ENCODE data around the gene NEK4. TPM values are rescaled to one million over a fixed set of nuclear protein-coding genes. Genes with fewer than 3 reads are reported as not detected.

NEK4 gene
- 13.4 to 14.8 TPM (median 14.5 TPM) in 5 replicates for total RNA-seq (2022; extraction: Qiagen RNA extraction; ENCODE audit: low read depth)

DNA sequence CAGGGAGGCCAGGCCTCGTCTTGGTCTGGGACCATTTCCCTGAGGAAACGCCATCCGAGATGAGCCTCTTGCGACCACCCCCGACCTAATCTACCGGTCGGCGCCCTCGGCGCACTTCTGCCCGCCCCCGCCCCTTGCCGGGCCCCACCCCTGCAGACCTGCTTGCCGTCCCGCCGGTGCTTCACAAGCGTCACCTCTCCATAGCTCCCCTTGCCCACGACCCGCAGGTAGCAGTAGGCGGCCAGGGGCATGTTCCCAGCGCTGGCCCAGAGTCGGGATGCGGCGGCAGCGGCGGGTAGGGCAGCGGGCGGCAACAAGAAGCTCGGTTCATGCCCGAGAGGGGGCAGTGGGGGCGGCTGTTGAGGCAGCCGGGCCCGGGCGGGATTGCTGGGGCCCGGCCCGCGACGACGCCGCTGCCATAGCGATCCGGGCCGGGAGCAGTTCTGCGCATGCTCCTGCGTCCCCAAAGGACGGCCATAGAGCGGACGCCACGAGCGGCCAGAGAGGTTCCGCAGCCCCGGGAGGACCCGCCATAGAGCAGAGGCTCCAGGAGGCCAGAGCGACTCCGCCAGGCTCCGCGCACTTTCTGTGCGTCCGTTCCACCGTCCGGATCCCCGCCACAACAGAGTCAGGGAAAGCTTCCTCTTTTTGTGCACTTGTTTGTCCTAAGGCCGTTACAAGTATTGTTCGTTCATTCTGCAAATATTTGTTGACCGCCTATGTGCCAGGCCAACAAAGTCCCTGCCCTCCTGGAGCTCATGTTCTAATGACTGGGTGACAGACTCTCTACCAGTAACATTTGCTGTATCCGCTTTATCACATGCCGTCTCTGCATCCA is at the start of gene NEK4:
NEK4 (minus strand) TSS at position 445 of the 838 bp plus-strand sequence; CDS start at position 251, 194 bp downstream.

DNA sequence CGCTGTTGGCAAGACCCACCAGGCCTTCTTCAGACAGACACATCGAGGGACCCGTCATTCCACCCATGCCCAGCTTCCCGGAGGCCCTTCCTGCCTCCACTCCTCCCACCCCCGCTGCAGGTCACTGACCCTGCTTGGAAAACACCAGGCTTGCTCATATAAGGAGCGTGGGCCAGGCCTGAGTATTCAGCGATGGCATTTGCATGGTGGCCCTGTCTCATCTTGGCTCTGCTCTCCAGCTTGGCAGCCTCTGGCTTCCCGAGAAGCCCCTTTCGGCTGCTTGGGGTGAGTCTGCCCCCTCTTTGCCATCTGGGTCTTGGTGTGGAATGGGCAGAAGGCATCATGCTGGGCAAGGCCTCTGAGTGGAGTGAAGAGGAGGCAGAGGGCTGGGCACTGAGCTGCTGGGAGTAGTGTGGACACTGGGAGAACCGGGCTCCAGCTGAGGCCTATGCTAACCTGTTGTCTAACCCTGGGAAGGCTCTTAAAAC is 23.9 kb upstream of the NEK4 start, which contains the start of gene ITIH3:
ITIH3 (plus strand) TSS at position 185 of the 488 bp plus-strand sequence; CDS start at position 193, 8 bp downstream.

DNA sequence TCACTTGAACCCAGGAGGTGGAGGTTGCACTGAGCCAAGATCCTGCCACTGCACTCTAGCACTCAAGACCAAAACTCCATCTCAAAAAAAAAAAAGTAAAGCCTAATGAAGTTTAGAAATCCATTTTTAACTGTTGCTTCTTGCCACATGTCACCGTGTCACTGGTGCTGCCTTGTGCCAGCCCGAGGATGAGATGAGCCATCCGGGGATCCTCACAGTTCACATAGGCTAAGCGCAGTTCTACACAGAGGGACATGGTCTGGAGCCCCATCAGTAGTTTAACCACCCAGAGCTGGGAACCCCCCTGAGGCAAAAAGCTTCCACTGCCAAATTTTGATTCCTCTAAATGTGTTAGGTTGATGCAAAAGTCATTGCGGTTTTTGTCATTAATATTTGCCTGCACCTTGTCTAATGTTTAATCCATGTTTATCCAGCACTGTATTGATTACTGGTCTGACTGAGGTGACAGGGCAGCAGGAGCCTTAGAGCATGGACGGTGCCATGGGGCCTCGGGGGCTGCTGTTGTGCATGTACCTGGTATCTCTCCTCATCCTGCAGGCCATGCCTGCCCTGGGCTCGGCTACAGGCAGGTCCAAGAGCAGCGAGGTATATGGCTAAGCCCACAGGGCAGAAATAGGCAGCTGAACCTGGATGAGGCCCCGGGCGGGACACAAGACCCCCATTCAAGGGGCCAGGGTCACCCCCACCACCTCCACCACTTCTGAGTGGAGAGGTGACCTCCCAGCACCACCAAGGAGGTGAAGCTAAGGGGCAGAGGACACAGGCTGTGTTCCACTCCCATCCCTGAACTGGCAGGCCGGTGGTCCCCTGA is 6.6 kb upstream of the NEK4 start, which contains the start of gene ITIH1:
ITIH1 (plus strand) TSS at position 473 of the 832 bp plus-strand sequence; CDS start at position 490, 17 bp downstream.

DNA sequence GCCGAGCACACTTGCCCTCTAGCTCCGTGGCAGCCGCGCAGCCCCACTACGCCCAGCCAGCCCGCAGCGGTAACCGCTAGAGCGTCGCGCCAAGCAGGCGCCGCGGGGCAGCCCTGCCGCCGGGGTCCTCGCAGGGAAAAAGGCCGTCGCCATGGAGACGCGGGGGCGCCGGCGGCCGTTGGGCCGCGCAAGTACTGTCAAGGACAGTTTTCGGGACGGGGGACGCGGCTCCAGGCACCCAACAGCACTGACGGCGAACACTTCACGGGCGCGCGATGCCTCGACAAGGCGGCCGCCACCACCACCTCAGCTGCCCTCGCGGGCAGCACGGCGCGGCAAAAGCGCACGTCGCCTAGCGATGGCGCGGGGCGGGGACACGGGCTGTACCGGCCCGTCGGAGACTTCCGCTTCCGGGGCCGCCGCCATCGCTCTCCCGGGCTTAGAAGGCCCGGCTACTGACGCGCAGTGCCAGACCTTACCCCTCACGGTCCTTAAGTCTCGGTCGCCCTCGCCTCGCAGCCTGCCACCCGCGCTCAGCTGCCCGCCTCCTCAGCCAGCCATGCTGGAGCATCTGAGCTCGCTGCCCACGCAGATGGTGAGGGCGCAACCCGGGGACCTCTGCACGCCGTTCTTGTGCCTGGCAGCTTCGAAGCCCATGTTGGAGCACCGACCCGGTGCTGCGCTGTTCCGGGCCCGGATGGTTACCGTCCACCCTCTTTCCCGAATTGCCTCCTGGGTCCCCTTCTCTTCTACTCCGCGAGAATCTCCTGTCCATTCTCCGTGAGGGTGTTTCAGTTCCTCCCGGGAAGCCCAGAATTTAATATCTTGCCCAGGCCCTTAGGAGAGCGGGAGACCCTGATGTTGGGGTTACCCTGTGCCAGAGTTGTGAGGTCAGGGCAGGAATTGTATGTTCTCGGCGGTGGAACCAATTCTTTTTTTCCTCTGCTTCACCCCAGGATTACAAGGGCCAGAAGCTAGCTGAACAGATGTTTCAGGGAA is 64.8 kb downstream of the NEK4 start, which contains the start of the genes GLT8D1 and SPCS1:
GLT8D1 (minus strand) TSS at position 104 of the 999 bp plus-strand sequence. CDS start 5,331 bp downstream, outside the sequence.
SPCS1 (plus strand) TSS at position 419 of the 999 bp plus-strand sequence; CDS start at position 560, 141 bp downstream.

DNA sequence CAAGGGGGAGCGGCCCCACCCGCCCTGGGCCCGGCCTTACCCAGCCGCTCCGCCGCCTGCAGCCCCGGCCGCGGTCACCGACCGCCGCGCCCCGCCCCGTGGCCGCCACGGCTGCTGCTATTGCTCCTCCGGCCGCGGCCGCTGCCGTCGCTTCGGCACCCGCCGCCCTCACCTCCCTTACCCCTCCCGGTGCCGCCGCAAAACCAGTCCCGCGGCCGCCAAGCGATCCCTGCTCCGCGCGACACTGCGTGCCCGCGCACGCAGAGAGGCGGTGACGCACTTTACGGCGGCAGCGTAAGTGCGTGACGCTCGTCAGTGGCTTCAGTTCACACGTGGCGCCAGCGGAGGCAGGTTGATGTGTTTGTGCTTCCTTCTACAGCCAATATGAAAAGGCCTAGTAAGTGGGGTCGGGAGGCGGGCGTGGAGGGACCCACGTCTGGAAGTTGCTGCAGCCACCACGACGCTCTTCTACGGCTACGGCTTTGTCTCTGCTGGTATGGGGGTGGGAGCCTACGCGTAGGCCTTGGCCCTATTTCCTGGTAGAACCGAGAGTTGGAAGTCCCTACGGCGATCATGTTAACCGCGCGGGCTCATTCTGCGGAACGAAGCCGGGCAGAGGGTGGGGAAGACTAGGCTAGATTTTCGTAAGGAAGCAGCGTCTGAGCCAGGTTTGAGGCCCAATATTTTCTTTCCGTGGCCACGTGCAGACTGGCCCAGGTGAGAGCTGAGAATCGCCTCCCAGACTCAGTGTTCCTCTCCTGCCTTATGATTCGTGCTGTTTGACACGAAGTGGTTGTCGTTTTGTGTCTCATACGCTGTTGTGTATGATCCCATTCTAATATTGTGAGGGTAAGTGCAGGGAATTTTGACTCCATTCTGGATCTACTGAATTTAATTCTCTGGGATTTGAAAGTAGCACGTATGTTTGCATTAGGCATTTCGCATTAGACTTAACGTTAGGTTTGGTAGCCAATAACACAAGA is 84.7 kb downstream of the NEK4 start, which contains the start of the genes GNL3 and PBRM1:
GNL3 (plus strand) TSS at position 324 of the 983 bp plus-strand sequence; CDS start at position 385, 61 bp downstream.
PBRM1 (minus strand) TSS at position 205 of the 983 bp plus-strand sequence.

Other genes with a start within 250 kb of the NEK4 start
- gene NT5DC2, start 237.1 kb downstream of the NEK4 start, total RNA-seq (2022; extraction: Qiagen RNA extraction; ENCODE audit: low read depth) = 74.0 to 102 TPM (median 98.7 TPM) in 5 replicates
- gene UQCC5, start 234.3 kb downstream of the NEK4 start, total RNA-seq (2022; extraction: Qiagen RNA extraction; ENCODE audit: low read depth) = 43.3 to 87.9 TPM (median 59.4 TPM) in 5 replicates
- gene PBRM1, start 85.0 kb downstream of the NEK4 start, total RNA-seq (2022; extraction: Qiagen RNA extraction; ENCODE audit: low read depth) = 9.3 to 17.3 TPM (median 13.7 TPM) in 5 replicates
- 98.0 to 179 TPM (median 109 TPM) in 5 replicates for gene GNL3, start 84.9 kb downstream of the NEK4 start, total RNA-seq (2022; extraction: Qiagen RNA extraction; ENCODE audit: low read depth)
- 32.4 to 39.5 TPM (median 36.9 TPM) in 5 replicates for gene GLT8D1, start 65.1 kb downstream of the NEK4 start, total RNA-seq (2022; extraction: Qiagen RNA extraction; ENCODE audit: low read depth)
- 129 to 170 TPM (median 164 TPM) in 5 replicates for gene SPCS1, start 64.8 kb downstream of the NEK4 start, total RNA-seq (2022; extraction: Qiagen RNA extraction; ENCODE audit: low read depth)
- not detected in 5 replicates for gene ITIH1, start 6.7 kb upstream of the NEK4 start, total RNA-seq (2022; extraction: Qiagen RNA extraction; ENCODE audit: low read depth)
- 0.12 TPM in 1 of 5 replicates, not detected in the others for gene ITIH3, start 23.9 kb upstream of the NEK4 start, total RNA-seq (2022; extraction: Qiagen RNA extraction; ENCODE audit: low read depth)
- 0.35 to 1.6 TPM (median 0.55 TPM) in 5 replicates for gene ITIH4, start 59.7 kb upstream of the NEK4 start, total RNA-seq (2022; extraction: Qiagen RNA extraction; ENCODE audit: low read depth)
- gene MUSTN1, start 64.1 kb upstream of the NEK4 start, total RNA-seq (2022; extraction: Qiagen RNA extraction; ENCODE audit: low read depth) = not detected in 5 replicates
- 6.3 to 10.3 TPM (median 7.4 TPM) in 5 replicates for gene STIMATE, start 126.6 kb upstream of the NEK4 start, total RNA-seq (2022; extraction: Qiagen RNA extraction; ENCODE audit: low read depth)

All from A549 treated with RU486 at 1 μM for 4 hours (cell line).